Mucosa of stomach (tissue), 1 donor: ENCODE data around the gene CPEB1.

ENCODE experiments used
- H3K27me3 ChIP-seq: one replicate; pipeline ENCODE4 v1.7.0; 2013; ENCODE audit warnings: mild to moderate bottlenecking, low read length; ENCODE audit not compliant: control insufficient read depth, insufficient read depth
- H3K36me3 ChIP-seq: one replicate; pipeline ENCODE4 v1.7.0; 2013; ENCODE audit warnings: low read length; ENCODE audit not compliant: control insufficient read depth, insufficient read depth
- H3K4me1 ChIP-seq: one replicate; pipeline ENCODE4 v1.7.0; 2013; ENCODE audit warnings: mild to moderate bottlenecking, low read length; ENCODE audit not compliant: control insufficient read depth, insufficient read depth
- H3K4me3 ChIP-seq: one replicate; pipeline ENCODE4 v1.7.0; 2013; ENCODE audit warnings: low read length
- H3K9ac ChIP-seq: one replicate; pipeline ENCODE4 v1.7.0; 2013; ENCODE audit warnings: mild to moderate bottlenecking, low read length, moderate library complexity
- H3K9me3 ChIP-seq: one replicate; pipeline ENCODE4 v1.7.0; 2013; ENCODE audit warnings: mild to moderate bottlenecking, low read length, moderate library complexity; ENCODE audit not compliant: control insufficient read depth
- donor health status: Pancreatic carcinoma.

Gene CPEB1

DNA sequence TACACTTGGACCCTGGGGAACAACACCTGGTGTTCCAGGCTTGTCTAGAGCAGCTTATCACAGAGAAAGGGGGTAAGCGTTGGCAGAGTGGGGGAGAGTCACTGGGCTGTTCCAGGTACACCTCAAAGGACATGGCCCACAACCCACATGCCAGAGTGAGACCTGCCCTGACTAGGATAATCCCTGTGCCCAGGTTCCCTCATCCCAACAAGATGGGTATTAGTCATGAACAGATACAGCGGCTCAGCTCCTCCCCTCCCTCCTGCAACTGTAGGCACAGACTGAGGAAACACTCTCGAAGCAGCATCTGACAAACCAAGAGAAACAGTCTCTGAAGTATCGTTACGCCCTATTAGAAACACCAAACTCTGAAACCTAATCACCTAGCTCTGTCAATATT, 74.9 kb downstream of the CPEB1 start:
- Histone ChIP-seq H3K9me3 (no peaks in the 10 kb centered on the region), H3K36me3 (no peaks in the 10 kb centered on the region), H3K4me1 (no peaks in the 10 kb centered on the region), H3K27me3 (peaks cover 16% of the 10 kb centered on the region), H3K4me3 (no peak overlapping the region), H3K9ac (no peak overlapping the region)

DNA sequence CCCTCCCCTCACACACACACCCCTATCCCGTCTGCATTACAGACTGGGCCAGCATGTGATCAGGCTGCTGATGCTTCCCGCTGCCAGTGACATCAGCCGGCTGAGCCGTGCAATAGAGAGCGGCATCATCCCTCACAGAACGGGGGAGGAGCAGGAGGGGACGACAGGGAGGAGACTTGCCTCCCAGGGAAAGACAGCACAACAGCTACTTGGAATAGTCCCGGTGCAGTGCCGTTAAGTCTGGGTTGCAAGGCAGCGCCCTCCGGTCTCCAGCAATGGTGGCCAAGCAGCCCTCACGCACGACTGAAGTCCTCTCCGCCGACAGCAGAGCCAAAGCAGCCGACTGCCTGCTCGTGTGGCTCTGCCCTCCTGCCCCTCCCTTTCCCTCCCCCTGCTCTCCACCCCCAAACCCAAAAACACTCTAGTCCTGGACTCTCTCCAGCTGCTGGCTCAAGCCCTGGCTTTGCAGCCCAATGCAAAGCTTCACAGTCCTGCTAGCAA, 75.4 kb downstream of the CPEB1 start:
- no peaks in the 10 kb centered on the region for H3K9me3 ChIP-seq
- H3K36me3 ChIP-seq: no peaks in the 10 kb centered on the region
- no peaks in the 10 kb centered on the region for H3K4me1 ChIP-seq
- peaks cover 16% of the 10 kb centered on the region for H3K27me3 ChIP-seq
- H3K9ac ChIP-seq: no peak overlapping the region
- H3K4me3 ChIP-seq: no peak overlapping the region

DNA sequence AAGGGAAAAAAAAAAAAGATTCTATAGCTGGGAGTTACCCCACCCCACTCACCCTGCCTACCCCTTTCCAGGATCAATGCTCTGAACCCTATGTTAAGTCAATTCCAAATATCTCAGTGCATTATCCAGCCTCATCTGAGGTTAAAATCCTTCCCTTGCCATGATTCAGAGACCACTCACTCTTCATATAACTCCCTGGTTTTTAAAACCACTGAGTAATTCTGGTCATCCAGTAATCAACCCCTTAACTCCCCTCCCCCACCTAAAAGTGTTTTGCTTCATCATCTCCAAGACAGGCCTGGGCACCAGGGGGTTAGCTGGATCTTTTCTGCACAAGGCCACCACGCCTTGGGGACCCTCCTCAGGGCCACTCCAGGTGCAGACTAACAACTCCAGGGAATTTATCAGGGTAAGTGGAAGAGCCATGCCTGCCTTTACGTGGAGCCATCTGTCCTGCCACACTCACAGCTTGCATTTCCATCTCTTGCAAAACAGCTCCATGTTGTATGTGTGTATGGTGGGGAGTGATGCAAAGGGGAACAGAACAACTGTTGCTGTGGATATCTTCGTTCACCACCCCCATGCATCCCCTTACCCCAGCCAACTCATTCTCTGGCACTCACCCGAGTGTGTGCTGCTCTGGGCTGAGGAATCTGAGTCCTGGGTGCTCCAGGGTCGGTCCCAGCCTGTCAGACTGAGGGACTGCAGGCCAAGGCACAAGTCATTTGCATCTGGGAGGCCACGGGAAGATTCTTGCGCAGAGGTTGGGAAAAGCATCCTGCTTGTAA, 76.2 kb downstream of the CPEB1 start:
- H3K4me1 ChIP-seq: no peaks in the 10 kb centered on the region
- no peak overlapping the region for H3K9ac ChIP-seq
- peaks cover 16% of the 10 kb centered on the region for H3K27me3 ChIP-seq
- no peaks in the 10 kb centered on the region for H3K36me3 ChIP-seq
- no peaks in the 10 kb centered on the region for H3K9me3 ChIP-seq
- no peak overlapping the region for H3K4me3 ChIP-seq

DNA sequence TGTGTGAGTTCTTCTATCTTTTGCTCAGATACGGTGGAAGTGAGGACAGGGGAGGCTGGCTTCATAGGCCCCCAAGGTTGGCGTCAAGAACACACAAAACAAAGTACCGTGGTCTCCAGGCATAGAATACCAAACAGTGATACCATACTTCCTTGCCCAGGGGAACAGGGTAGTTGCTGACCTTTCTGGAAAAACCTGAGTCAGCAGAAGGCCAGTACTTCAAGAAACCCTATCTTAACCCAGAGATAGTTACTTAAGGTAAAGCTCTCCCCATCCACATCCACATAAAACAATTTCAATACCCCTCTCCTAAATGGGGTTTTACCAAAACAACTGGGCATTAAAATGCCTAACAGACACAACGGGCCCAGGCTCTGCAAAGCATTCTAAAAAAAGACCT, 77.3 kb downstream of the CPEB1 start:
- no peaks in the 10 kb centered on the region for H3K9me3 ChIP-seq
- H3K4me3 ChIP-seq: no peak overlapping the region
- H3K27me3 ChIP-seq: peaks cover 16% of the 10 kb centered on the region
- H3K4me1 ChIP-seq: no peaks in the 10 kb centered on the region
- H3K36me3 ChIP-seq: no peaks in the 10 kb centered on the region
- no peak overlapping the region for H3K9ac ChIP-seq

DNA sequence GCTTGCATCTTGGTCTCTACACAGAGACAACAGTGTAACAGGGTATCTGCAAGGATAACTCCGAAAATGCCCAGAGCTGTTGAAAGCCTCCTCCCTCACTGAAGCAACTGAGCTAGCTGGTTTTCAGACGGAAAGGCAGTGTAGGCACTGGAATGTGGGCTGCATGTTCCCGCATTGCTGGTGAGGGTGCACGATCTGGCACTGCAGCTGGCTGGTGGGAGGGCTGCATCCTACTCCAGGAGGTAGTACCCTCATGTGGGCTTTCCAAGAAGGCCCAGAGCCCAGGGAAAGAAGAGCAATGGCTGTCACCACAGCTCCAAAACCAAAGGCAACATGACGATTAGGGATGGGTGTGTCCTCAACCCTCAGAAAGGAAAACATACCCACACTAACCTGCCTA, 78.2 kb downstream of the CPEB1 start:
- H3K4me1 ChIP-seq: no peaks in the 10 kb centered on the region
- H3K27me3 ChIP-seq: peaks cover 16% of the 10 kb centered on the region
- H3K9ac ChIP-seq: no peak overlapping the region
- H3K9me3 ChIP-seq: no peaks in the 10 kb centered on the region
- no peak overlapping the region for H3K4me3 ChIP-seq
- no peaks in the 10 kb centered on the region for H3K36me3 ChIP-seq

DNA sequence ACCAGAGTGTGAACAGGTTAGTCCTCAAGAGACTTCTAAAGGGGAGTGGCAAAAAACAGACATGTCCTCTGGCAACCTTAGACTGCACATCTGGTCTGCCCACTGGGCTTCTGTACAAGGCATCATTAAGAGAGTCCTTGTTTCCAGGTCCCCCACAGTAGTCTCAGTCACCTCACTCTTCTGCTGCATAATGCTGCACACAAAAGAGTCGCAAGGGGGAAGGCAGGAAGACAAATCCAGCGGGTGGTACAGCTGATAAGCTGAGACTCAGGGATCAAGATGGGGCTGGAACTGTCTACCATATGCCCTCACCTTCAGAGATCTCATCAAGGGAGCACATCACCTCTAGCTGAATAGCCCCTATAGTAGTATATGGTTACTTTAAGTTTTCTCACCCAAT, 79.5 kb downstream of the CPEB1 start:
- no peaks in the 10 kb centered on the region for H3K36me3 ChIP-seq
- H3K9ac ChIP-seq: no peak overlapping the region
- H3K27me3 ChIP-seq: peaks cover 11% of the 10 kb centered on the region
- H3K4me3 ChIP-seq: no peak overlapping the region
- H3K4me1 ChIP-seq: no peaks in the 10 kb centered on the region
- no peaks in the 10 kb centered on the region for H3K9me3 ChIP-seq

DNA sequence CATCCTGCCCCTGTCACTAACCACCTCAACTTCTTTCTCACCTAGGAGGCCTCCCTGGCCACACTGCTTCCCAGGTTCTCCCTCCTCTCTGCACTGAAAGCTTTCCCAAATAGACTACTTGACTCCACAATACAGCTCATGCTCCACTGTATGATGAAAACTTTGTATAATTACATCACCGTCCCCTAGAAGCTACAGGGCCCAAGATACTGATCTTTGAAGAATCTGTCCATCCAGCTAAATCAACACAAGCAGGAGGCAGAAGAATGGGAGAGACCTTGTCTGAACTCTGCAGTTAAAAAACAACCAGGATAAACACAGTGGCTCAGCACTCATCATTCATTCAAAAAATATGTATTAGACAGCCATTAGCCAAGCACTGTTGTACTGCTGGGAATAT, 80.5 kb downstream of the CPEB1 start:
- Histone ChIP-seq H3K27me3 (peaks cover 2% of the 10 kb centered on the region), H3K9me3 (no peaks in the 10 kb centered on the region), H3K36me3 (no peaks in the 10 kb centered on the region), H3K9ac (no peak overlapping the region), H3K4me3 (no peak overlapping the region), H3K4me1 (no peaks in the 10 kb centered on the region)

DNA sequence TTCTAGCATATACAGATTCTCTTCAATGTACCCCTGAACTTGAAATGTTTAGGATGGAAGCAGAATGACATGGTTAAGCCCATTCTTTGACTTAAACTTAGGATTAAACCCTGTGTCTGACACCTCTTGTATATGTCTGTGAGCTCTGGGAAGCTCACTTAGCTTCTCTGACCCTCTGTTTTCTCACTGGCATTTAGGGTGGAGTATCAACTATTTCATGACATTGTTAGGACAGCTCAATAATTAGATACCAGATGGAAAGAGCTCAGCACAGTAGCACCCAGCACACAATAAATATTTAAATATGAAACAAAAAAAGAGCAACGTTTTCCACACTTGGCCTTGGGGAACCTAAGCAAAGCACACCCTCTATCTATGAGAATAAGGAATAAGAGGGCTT, 88.7 kb downstream of the CPEB1 start:
- H3K9ac ChIP-seq: no peak overlapping the region
- no peaks in the 10 kb centered on the region for H3K36me3 ChIP-seq
- H3K9me3 ChIP-seq: no peaks in the 10 kb centered on the region
- H3K27me3 ChIP-seq: no peaks in the 10 kb centered on the region
- H3K4me3 ChIP-seq: no peak overlapping the region
- no peaks in the 10 kb centered on the region for H3K4me1 ChIP-seq

- Histone ChIP-seq H3K36me3 (no peaks in the 10 kb centered on the region), H3K4me1 (no peaks in the 10 kb centered on the region), H3K9ac (no peak overlapping the region), H3K4me3 (no peak overlapping the region), H3K27me3 (no peaks in the 10 kb centered on the region), H3K9me3 (no peaks in the 10 kb centered on the region)
Measured at GRCh38 chr15:82556315-82557035, 90.7 kb downstream of the CPEB1 start.

DNA sequence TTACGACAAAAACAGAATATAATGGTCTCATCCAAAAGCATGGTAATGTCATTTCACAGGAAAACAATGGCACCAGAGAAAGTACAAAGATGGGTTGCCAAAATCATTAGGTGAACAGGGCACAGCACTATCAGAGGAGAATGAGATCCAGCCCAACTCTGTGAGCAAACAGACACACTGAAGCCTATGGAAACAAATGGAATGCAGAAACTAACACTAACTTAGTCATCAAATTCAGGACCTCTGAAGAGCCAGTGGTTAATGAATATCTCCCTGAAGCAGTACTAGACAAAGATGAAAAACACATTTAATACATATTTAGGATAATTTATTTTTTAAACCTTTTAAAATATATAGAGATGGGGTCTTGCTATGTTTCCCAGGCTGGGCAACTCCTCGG, 92.3 kb downstream of the CPEB1 start:
- Histone ChIP-seq H3K36me3 (no peaks in the 10 kb centered on the region), H3K9ac (no peak overlapping the region), H3K4me3 (no peak overlapping the region), H3K4me1 (no peaks in the 10 kb centered on the region), H3K9me3 (no peaks in the 10 kb centered on the region), H3K27me3 (no peaks in the 10 kb centered on the region)

DNA sequence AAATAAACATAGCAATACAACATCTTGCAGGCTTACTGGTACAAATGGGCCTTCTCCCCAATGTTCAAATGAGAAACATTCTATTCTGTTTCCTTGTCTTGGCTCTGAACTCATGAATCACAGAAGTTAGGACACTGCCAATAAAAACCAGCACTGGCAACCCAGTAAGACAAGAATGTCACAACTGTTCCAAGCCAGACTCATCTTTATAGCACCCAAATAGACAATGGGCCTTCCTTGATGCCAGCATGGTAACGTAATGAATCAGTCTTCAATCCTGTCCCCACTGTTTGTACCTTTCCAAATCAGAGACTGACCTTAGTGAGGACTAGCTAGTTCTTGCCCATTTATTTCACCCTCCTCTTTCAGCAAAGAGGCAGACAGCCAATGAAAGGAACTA, 92.8 kb downstream of the CPEB1 start:
- Histone ChIP-seq H3K27me3 (no peaks in the 10 kb centered on the region), H3K9me3 (no peaks in the 10 kb centered on the region), H3K4me1 (no peaks in the 10 kb centered on the region), H3K9ac (no peak overlapping the region), H3K4me3 (no peak overlapping the region), H3K36me3 (no peaks in the 10 kb centered on the region)

DNA sequence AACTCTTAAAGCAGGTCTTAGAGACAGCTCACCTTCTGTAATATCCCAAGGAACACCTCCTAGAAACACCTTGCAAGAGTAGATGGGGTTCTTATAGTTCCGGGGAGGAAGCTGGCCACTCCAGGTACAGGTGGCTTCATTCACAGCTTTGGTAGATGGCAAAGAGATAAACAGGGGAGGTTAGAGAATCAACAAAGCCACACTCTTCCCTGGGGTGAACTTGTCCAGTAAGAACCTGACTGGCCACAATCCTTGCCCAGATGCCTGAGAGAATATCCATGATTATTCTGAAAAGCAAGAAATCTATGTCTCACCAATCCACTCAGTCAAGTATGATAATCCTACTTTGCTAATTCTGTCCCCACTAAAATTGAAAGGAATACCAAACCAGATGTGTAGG, 93.3 kb downstream of the CPEB1 start:
- no peaks in the 10 kb centered on the region for H3K4me1 ChIP-seq
- H3K9ac ChIP-seq: no peak overlapping the region
- H3K9me3 ChIP-seq: no peaks in the 10 kb centered on the region
- H3K4me3 ChIP-seq: no peak overlapping the region
- H3K36me3 ChIP-seq: no peaks in the 10 kb centered on the region
- H3K27me3 ChIP-seq: no peaks in the 10 kb centered on the region
